Measurements from ENCODE around the gene GALNT17.

The GALNT17 gene

DNA sequence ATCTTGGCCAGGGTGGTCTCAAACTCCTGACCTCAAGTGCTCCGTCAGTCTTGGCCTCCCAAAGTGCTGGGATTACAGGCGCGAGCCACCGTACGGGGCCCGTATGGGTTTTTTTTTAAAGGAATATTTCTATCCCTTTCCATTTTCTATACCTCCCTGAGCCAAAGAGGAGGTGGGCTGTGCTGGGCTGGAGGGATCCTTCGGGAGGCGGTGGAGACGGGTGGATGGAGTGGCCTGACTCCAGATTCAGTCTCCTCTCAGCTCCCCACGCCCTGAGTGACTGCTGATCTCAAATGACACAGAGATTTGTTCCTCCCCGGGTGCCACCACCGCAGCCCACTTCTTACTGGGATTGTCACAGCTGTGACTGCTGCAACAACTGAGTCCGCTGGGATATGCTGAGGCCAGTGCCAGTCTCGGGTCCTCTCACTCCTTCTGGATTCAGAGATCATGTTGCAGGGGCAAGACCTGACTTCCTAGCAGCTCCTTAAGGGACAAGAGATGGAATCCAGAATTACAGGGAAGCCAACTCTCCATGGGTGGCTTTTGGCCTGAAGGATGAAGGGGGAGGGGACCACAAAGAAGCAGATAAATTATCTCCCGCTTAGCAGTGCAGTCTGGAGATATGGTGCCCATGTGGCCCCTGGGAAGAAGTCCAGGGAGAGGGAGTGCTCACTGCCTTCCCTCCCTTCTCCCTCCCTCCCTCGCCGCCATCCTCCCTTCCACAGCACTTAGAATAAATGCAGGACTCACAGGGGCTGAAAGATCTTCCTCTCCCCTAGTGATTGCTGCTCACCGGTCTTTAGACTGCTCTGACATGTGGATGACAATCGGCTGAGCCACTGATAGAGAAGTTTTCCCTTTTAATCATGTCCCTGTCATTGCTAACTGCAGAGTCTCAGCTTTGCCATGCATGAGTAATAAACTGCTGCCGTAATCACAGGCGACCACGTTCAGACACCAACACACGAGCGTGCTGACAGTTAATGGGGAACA, 14.3 kb downstream of the GALNT17 start:
- H3K27ac Mint-ChIP-seq: peak overlapping the region; percentile 34 to 85 (median 67)
- H3K4me3 Mint-ChIP-seq: peak overlapping the region in 1 of 3 experiments; percentile 12
- H3K27me3 Mint-ChIP-seq (ENCODE audit: low read depth): peaks cover 10% of the 10 kb centered on the region
- peaks cover 12% of the 10 kb centered on the region for H3K4me1 Mint-ChIP-seq
- H3K36me3 Mint-ChIP-seq (ENCODE audit: low read depth): no peaks in the 10 kb centered on the region
- peaks cover 11% of the 10 kb centered on the region for H3K9me3 Mint-ChIP-seq
- TF ChIP-seq, protein P1, sequence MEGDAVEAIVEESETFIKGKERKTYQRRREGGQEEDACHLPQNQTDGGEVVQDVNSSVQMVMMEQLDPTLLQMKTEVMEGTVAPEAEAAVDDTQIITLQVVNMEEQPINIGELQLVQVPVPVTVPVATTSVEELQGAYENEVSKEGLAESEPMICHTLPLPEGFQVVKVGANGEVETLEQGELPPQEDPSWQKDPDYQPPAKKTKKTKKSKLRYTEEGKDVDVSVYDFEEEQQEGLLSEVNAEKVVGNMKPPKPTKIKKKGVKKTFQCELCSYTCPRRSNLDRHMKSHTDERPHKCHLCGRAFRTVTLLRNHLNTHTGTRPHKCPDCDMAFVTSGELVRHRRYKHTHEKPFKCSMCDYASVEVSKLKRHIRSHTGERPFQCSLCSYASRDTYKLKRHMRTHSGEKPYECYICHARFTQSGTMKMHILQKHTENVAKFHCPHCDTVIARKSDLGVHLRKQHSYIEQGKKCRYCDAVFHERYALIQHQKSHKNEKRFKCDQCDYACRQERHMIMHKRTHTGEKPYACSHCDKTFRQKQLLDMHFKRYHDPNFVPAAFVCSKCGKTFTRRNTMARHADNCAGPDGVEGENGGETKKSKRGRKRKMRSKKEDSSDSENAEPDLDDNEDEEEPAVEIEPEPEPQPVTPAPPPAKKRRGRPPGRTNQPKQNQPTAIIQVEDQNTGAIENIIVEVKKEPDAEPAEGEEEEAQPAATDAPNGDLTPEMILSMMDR (IDR thresholded peaks at IDR 0.05; ENCODE audit: unreplicated experiment in 3 of 3): no peak

DNA sequence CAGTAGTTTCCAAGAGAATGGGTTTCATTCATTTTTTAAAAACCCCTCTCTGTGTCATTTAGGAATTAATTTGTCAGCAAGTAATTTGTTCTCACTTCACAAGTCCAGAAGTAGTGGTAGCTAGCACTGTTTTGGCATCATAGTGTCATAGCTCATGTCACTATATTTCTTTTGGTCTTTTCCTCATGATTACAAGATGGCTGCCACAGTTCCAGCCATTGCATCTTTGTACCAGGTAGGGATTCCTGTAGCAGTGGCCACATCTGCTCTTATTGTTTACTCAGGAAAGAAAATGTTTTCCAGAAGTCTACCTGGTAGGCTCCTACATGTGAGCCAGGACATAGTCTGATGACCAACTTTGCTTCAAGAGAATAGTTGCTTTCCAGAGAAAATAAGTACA, 16.2 kb downstream of the GALNT17 start:
- Mint-ChIP-seq H3K36me3 (ENCODE audit: low read depth) (no peaks in the 10 kb centered on the region), H3K4me1 (peaks cover 12% of the 10 kb centered on the region), H3K27ac (no peak overlapping the region), H3K4me3 (no peak overlapping the region), H3K9me3 (peaks cover 11% of the 10 kb centered on the region), H3K27me3 (ENCODE audit: low read depth) (peaks cover 10% of the 10 kb centered on the region)
- TF ChIP-seq, protein P1 (IDR thresholded peaks at IDR 0.05; ENCODE audit: unreplicated experiment in 3 of 3): no peak

DNA sequence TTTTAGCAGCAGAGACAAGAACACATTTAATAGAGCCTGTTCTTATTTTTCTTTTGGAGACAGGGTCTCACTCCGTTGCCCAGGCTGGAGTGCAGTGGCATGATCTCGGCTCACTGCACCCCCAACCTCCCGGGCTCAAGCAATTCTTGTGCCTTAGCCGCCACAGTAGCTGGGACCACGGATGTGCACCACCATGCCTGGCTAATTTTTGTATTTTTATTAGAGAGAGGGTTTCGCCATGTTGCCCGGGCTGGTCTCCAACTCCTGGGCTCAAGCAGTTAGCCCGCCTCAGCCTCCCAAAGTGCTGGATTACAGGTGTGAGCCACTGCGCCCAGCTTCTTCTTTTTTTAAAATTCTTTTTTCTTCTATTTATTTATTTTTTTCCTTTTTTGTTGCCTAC, 23.3 kb downstream of the GALNT17 start:
- Mint-ChIP-seq H3K36me3 (ENCODE audit: low read depth) (no peaks in the 10 kb centered on the region), H3K27ac (no peak overlapping the region), H3K27me3 (ENCODE audit: low read depth) (no peaks in the 10 kb centered on the region), H3K9me3 (peaks cover 2% of the 10 kb centered on the region), H3K4me3 (no peak overlapping the region), H3K4me1 (no peaks in the 10 kb centered on the region)
- TF ChIP-seq, protein P1 (IDR thresholded peaks at IDR 0.05; ENCODE audit: unreplicated experiment in 3 of 3): no peak

DNA sequence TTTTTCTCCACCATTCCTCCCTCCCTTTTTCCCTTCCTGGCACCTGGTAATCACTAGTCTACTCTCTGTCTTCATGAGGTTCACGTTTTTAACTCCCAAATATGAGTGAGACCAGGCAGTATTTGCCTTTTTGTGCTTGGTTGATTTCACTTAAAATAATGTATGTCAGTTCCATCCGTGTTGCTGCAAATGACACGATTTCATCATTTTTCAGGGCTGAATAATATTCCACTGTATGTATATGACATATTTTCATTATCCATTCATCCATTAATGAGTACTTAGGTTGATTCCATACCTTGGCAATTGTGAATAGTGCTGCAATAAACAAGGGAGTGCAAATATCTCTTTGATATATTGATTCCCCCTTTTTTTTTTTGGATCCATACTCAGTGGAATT, 25.8 kb downstream of the GALNT17 start:
- H3K4me3 Mint-ChIP-seq: no peak overlapping the region
- peaks cover 2% of the 10 kb centered on the region for H3K9me3 Mint-ChIP-seq
- H3K27me3 Mint-ChIP-seq (ENCODE audit: low read depth): no peaks in the 10 kb centered on the region
- no peak overlapping the region for H3K27ac Mint-ChIP-seq
- no peaks in the 10 kb centered on the region for H3K36me3 Mint-ChIP-seq (ENCODE audit: low read depth)
- TF ChIP-seq, protein P1 (IDR thresholded peaks at IDR 0.05; ENCODE audit: unreplicated experiment in 3 of 3): no peak
- no peaks in the 10 kb centered on the region for H3K4me1 Mint-ChIP-seq

DNA sequence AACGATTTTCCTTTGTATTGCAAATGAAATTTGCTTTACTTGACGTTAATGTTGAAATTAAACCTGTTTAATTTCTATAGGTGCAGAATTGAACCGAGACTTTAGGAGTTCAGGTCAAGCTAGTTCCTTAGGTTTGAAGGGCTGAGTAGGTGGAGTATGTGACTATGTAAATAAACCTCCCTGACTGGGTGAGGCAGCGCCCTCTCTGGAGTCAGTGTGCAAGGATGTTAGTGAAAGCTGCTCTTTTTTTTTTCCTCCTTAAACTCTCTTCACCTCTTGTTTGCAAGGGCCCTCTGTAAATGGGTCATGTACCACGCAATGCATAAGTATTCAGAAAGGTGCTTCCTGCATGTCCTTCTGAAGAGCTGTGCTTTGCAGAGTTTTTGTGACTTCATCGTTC, 33.8 kb downstream of the GALNT17 start:
- peaks cover 1% of the 10 kb centered on the region for H3K9me3 Mint-ChIP-seq
- H3K27me3 Mint-ChIP-seq (ENCODE audit: low read depth): peaks cover 4% of the 10 kb centered on the region
- TF ChIP-seq, protein P1 (IDR thresholded peaks at IDR 0.05; ENCODE audit: unreplicated experiment in 3 of 3): no peak
- H3K27ac Mint-ChIP-seq: no peak overlapping the region
- H3K4me1 Mint-ChIP-seq: no peaks in the 10 kb centered on the region
- H3K36me3 Mint-ChIP-seq (ENCODE audit: low read depth): no peaks in the 10 kb centered on the region
- H3K4me3 Mint-ChIP-seq: no peak overlapping the region
